DLD1 (cell line): ENCODE results near the gene MAML2.

Experiments
- in situ Hi-C: cut with HindIII; loops from 2 replicates; pipeline ENCODE4 v1.10.0; 2017; ENCODE audit warnings: low sequenced_read_pairs

The MAML2 gene

DNA sequence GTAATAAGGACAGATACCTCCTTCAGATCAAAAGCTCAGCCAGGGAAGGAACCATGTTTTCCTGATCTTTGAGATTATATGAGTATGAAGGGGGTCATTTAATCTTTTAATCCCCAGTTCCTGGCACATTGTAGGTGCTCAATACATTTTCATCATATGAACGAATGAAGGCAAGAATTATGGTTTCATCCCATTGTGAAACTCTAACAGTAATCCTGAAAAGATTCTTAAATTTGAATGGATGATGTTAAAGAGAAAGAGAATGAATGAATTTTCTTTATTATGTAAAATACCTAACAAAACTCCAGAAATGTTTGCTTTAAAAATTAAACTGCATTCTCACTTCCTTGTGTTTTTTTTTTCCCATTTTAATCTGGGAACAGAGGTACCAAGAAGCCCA, 256.9 kb downstream of the MAML2 start:
- in situ Hi-C loops: loop anchor here (5.0 kb wide), 1 partner anchor 51 kb away; no protein-coding TSS in a partner anchor

DNA sequence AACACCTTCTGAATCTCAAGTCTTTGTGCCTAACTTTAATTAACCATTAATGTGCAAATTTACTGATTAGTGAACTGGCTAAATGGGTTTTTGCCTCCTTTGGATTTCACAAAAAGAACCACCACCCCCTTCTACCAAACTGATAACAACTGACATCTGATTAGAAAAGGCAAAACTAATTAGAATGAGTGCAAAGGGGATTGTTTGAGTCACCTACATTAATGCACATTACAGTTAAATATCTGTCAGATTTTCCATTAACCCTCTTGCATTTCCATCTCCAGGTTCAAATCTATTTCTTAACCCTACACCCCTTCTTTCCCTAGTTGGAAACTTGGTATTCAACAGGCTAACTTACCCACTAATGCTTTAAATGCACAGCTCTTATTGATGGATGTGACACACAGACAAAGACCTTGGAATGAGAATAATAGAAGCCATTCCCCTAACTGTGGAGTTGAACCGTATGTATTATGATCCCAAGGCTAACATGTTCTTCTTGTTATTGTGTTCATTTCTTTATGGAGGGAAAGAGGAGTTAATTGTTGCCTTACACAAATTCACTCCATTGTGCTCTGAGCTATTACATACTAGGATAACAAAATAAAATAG, 257.6 kb downstream of the MAML2 start:
- in situ Hi-C loops: loop anchor here (5.0 kb wide), 1 partner anchor 52 kb away; no protein-coding TSS in a partner anchor

DNA sequence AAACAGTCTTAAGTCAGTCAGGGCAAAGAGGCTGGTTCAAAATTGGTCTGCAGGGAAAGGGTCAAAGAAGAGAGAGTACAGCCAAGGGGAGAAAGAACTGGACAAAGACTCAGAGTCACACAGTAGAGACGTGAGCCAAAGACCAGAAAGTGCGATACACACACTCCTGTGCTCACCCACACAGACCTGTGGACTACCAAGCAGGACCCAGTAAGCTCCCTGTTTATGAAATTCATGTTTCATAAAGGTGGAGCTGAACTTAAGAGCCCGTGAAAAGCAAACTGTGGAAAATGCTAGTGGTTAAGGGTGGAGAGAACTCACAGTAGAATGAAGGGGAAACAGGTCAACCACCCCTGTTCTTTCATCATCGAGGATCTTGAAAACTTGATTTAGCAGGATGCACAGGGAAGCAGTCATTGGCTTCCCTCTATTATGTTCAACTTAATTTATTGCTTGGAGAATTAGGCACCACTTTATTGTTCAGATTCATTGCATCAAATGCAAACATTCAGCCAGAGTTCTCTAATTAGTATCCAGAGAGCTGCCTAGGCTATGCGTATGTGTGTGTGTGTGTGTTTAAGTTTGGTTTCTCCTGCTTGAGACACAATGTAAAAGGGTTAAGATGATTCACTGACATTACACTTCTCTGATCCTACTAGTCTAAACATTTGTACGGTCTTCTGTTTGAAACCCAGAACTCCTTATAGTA, 258.2 kb downstream of the MAML2 start:
- in situ Hi-C loops: loop anchor here (5.0 kb wide), 1 partner anchor 53 kb away; no protein-coding TSS in a partner anchor

DNA sequence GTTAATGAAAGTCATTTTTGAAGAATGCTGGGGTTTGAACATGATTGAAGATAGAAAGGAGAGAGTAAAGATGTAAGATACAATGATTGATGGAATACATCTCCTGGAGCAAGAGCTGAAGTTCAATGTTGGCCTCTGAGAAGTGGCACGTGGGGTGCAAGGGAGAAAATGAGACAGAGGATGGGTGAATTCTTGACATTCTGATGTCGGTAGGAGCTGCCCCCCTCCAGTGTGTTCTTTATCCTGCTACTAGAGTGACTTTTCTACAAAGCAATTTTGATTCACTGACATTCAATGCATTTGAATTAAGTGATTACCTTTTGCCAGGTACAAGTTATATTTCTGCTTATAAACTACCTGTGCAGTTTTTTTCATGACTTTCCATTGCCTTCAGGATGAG, 260.1 kb downstream of the MAML2 start:
- in situ Hi-C loops: no loop called here

GRCh38 chr11:96082002-96082899, 260.7 kb downstream of the MAML2 start:
- in situ Hi-C loops: no loop called here

DNA sequence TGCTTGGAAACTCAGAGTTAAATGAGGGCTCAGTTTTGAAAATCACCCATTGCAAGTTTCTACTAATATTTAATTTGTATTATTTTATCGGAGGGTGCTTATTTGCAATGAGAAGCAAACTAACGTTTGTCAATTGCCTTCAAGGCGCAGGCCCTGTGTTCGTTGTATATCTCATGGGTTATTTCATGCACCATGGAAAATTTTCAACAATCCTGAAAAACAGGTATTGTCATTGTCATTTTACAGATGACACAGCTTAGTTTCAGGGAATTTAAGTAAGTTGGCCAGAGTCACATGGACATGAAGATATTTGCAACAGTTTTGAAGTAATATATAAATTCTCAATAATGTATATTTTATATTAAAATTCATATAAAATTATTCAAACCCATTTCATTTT, 261.4 kb downstream of the MAML2 start:
- in situ Hi-C loops: no loop called here

- in situ Hi-C loops: no loop called here
These were observed 263.3 kb downstream of the MAML2 start for GRCh38 chr11:96079691-96080090.

DNA sequence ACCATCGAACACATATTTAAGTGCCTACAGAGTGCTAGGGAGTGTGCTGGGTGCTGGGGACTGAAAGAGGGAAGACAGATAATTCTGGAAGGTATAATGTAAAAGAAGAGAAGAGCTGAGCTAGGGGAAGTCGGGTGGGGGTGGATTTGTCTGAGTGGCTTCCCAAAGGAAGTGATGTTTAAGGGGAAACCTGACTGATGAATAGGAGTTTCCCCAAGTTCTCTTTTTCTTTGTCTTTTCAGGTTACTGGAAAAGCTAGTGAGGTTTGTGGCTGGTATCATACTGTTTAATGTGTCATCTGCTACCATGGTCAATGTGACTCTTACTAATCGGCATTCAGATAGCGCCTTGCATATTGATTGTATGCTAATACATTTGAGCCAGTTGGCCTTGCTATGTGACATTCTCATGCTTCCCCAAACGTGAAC, 267.4 kb downstream of the MAML2 start:
- in situ Hi-C loops: no loop called here

DNA sequence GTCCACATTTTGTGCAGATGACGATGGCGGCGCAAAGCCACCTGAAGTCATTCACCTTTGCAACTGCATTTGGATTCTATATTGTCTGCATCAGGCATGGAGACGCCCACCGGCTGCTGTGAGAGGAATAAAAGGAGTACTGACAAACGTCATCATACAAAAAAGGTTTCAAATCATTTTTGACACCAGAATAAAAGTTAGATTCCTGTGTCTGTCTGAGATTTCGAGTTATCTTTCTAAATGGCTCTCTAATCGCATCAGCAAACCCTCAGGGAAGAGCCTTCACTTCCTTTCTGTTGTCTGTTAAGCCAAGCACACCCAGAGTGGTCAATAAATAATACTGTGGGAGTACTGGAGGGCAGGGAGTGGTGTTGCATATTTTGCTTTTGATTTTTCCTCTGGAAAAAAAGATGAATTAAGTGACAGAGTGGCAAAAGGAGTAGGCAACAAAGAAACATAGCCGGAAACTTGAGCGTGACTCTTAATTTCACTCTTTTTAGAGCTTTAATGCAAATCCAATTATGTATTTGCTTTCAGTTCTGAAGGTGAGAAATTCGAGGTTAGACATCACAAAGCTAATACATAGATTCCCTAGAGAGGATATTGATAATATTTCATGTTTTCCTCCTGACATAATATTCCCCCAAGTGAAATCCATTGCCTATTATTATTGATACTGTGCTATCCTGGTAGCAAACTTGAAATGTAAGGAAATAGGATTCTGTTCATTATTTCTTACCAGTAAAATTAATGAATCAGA, 268.3 kb downstream of the MAML2 start:
- in situ Hi-C loops: no loop called here

GRCh38 chr11:96073536-96073935, 269.5 kb downstream of the MAML2 start:
- in situ Hi-C loops: no loop called here

DNA sequence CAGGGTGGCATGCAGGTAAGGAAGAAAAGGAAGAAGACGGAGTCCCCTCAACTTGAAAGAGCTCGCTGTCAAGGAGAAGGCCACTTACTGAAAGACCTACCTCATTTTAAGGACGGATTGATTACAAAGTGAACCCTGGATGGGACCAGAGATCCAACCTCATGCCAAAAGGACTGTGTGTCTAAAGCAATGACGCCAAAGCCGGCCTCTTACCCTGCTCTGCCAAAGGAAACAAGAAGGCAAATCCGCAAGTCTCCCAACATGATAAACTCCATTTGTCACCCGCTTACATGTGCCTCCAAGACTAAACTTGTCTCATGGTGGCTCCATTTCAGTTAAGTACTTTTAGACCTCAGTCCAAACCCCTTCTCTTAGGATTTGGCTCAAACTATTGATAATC, 270.4 kb downstream of the MAML2 start:
- in situ Hi-C loops: no loop called here

DNA sequence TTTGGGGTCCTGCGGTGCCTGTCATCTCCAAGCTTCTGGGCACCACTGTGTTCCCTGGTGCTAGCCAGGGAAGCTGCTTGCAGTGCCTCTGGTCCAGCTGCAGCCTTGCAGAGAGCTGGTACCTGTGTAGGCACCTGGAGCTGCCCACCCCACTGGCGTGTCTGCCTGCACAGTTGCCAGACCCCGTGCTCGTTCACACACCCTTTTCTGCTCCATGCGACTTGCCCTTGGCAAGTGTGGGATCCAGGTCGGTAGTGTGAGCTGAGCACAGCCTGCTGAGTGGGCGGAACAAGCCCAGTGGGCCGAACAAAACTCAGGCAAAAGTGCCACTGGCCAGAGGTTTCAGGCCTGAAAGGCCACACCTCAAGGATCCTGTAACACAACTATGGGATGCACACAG, 272.5 kb downstream of the MAML2 start:
- in situ Hi-C loops: no loop called here

GRCh38 chr11:96067160-96067559, 275.8 kb downstream of the MAML2 start:
- in situ Hi-C loops: no loop called here

DNA sequence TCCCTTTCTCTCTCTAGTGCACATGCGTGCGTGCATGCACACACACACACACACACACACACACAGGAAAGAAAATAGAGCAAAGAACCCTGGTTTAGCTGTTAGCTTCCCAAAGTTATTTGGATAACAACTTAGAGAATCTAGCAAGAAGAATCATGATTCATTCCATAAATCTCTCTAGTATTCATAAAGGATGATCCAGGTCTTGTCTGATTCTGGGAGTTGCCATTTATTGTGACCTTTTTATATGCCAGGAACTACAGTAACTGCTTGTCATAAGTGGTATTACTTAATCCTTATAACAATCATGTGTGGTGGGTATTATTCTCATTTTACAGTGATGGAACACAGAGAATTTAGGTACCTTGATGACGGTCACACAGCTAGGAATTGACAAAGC, 277.6 kb downstream of the MAML2 start:
- in situ Hi-C loops: no loop called here

- in situ Hi-C loops: no loop called here
These were observed 279.1 kb downstream of the MAML2 start for GRCh38 chr11:96063886-96064285.

- in situ Hi-C loops: no loop called here
These were observed 279.9 kb downstream of the MAML2 start for GRCh38 chr11:96063053-96063452.

- in situ Hi-C loops: no loop called here
These were observed 280.9 kb downstream of the MAML2 start for GRCh38 chr11:96062134-96062533.

DNA sequence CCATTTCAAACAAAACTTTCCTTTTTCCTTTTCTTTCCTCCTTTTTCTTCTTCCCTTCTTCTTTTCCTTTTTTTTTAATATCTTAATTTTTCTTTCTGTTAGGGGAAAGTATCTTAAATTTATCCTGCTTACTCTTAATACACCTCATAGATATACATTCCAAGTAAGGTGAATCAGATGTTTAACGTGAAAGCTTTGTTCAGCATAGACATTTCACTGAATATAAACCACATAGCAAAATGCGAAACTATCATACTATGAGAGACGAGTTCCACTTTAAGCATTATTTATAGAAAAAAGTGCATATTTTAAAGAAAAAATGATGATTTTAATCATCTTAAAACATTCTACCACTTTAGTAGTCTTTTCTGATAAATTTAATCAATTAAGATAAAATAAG, 281.3 kb downstream of the MAML2 start:
- in situ Hi-C loops: no loop called here

GRCh38 chr11:96061069-96061468, 281.9 kb downstream of the MAML2 start:
- in situ Hi-C loops: no loop called here

DNA sequence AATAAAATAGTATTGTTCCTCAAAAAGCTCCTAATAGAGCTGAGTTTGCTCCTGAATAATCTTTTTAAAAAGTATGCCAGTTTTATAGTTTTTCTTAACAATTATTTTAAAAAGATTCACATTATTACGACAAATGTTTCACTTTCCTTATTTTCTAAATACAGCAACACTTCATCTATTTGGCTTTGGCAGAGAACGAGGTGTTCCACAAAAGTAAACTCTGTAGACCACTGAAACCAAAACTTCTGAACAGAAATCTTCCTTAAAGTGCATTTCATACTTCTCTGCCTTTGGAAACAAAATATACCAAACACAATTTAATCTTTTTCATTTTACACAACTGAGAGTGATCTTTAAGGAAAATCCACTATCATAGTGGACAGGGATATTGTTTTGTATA, 285.5 kb downstream of the MAML2 start:
- in situ Hi-C loops: no loop called here

DNA sequence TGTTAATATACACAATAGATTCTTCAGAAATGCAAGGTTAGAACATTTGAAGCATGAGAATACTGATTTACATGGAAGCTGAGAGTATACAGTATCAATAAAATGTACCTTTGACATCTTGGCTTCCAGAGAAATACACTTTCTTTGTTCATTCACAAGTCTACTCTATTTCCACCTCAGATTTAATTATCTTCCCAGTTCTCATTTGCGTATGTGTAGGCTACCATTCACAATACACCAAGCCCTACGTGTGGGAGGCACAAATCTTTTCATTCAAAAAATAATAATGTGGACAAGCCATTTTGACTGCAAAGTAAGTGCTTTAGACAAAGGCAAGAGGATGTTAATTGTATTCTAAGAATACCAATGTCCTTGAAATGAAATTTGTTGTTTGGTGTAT, 286.4 kb downstream of the MAML2 start:
- in situ Hi-C loops: no loop called here
